SK-N-MC (cell line): ENCODE measurements around the gene MAML1.

Experiments
- DNase-seq: peaks from one replicate; pipeline ENCODE4 v3.0.0-alpha.2; 2011; ENCODE audit warnings: low read depth, low spot score
- H3K27ac ChIP-seq: fragments of 200-600 bp; sonication (generic); 2 replicates; pipeline ENCODE4 v1.5.1; 2016; ENCODE audit warnings: mixed run types
- H3K36me3 ChIP-seq: fragments of 200-600 bp; sonication (generic); 2 replicates; pipeline ENCODE4 v1.6.1; 2017; ENCODE audit warnings: antibody characterized with exemption, low read length, mixed read lengths; ENCODE audit not compliant: insufficient read depth
- H3K4me3 ChIP-seq: fragments of 200-600 bp; sonication (generic); 2 replicates; pipeline ENCODE4 v1.5.1; 2016
- H3K9ac ChIP-seq: fragments of 200-600 bp; sonication (generic); 2 replicates; pipeline ENCODE4 v1.8.0; 2017; ENCODE audit warnings: mixed run types, mixed read lengths; ENCODE audit not compliant: insufficient read length
- H3K9me3 ChIP-seq: fragments of 200-600 bp; sonication (generic); 2 replicates; pipeline ENCODE4 v1.6.1; 2017; ENCODE audit warnings: low read depth, mild to moderate bottlenecking, antibody characterized with exemption, low read length, moderate library complexity, mixed read lengths
- EZH2 ChIP-seq: fragments of 200-600 bp; sonication (generic); IDR thresholded peaks from one replicate; pipeline ENCODE4 v1.6.1; 2017; ENCODE audit warnings: antibody characterized with exemption
- FOXP2 ChIP-seq: optimal IDR thresholded peaks from 2 replicates; pipeline ENCODE3; 2011; ENCODE audit warnings: mild to moderate bottlenecking, moderate library complexity; ENCODE audit not compliant: insufficient read depth; ENCODE audit errors: extremely low read length, control extremely low read depth
- POLR2AphosphoS5 ChIP-seq: IDR thresholded peaks from 2 replicates; pipeline ENCODE4 v1.6.1; 2012; ENCODE audit warnings: mild to moderate bottlenecking, low read depth, low read length, borderline replicate concordance

The MAML1 gene

DNA sequence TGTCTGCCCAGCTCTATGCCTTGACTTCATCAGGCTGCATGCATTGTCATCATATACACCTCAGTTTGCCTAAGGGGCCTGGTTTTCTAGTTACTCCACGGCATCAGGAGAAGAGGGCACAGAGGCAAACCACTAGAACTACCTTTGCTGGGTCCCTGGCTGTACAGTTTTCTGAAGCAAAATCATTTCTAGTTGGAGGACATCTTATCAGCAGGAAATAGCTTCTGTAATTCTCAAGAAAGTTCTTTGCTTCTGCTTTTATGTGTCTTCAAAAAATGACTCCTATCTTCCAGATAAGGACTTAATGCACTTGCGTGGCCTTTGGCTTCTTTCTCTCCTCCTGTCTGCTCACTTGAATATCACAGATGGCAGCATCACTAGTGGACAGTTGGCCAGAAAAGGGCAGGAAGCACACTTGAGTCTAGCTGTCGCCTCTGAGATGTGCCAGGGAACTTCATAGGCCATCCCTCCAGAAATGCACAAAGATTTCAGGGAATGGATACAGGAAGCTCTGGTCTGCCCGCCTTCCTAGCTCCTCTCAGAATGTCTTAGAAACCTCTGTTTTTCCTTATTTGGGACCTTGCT is 38.8 kb downstream of the MAML1 start:
- no peak for TF ChIP-seq FOXP2
- no peak for TF ChIP-seq EZH2
- no peak for TF ChIP-seq POLR2AphosphoS5
- H3K36me3 ChIP-seq: peaks cover 91% of the 10 kb centered on the region

GRCh38 chr5:179772351-179772750 is 39.7 kb downstream of the MAML1 start:
- Histone ChIP-seq H3K9me3 (no peaks in the 10 kb centered on the region), H3K9ac (no peak overlapping the region), H3K4me3 (no peak overlapping the region), H3K27ac (no peak overlapping the region), H3K36me3 (peaks cover 83% of the 10 kb centered on the region)
- no peak for DNase-seq
- TF ChIP-seq POLR2AphosphoS5 (no peak), FOXP2 (no peak), EZH2 (no peak)

More for the DNA sequence above, 38.8 kb downstream of the MAML1 start:
- Histone ChIP-seq H3K4me3 (no peak overlapping the region), H3K9me3 (no peaks in the 10 kb centered on the region), H3K9ac (no peak overlapping the region), H3K27ac (no peak overlapping the region)
- DNase-seq: no peak

DNA sequence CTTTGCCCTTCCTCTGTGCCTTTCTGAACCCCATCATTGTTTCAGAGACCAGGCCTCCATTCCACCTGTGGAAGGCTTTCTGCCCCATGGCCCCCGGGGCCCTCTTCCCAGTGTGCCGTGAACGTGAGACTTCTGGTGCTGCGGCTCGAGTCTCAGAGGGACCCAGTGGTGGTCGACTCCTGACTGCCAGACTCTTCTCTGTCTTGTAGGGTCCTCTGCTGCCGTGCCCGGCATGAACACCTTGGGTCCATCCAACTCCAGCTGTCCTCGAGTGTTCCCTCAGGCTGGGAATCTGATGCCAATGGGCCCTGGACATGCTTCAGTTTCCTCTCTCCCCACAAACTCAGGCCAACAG is 41.0 kb downstream of the MAML1 start:
- TF ChIP-seq POLR2AphosphoS5 (no peak), EZH2 (no peak), FOXP2 (no peak)
- no peaks in the 10 kb centered on the region for H3K9me3 ChIP-seq
- no peak overlapping the region for H3K9ac ChIP-seq
- DNase-seq: no peak
- H3K27ac ChIP-seq: no peak overlapping the region
- H3K4me3 ChIP-seq: no peak overlapping the region
- peaks cover 86% of the 10 kb centered on the region for H3K36me3 ChIP-seq

- no peaks in the 10 kb centered on the region for H3K9me3 ChIP-seq
- H3K27ac ChIP-seq: no peak overlapping the region
- no peak for TF ChIP-seq EZH2
- no peak for TF ChIP-seq FOXP2
- TF ChIP-seq POLR2AphosphoS5: no peak
- peaks cover 81% of the 10 kb centered on the region for H3K36me3 ChIP-seq
- no peak for DNase-seq
- H3K4me3 ChIP-seq: no peak overlapping the region
- no peak overlapping the region for H3K9ac ChIP-seq
These were observed 41.8 kb downstream of the MAML1 start for GRCh38 chr5:179774442-179774841.

DNA sequence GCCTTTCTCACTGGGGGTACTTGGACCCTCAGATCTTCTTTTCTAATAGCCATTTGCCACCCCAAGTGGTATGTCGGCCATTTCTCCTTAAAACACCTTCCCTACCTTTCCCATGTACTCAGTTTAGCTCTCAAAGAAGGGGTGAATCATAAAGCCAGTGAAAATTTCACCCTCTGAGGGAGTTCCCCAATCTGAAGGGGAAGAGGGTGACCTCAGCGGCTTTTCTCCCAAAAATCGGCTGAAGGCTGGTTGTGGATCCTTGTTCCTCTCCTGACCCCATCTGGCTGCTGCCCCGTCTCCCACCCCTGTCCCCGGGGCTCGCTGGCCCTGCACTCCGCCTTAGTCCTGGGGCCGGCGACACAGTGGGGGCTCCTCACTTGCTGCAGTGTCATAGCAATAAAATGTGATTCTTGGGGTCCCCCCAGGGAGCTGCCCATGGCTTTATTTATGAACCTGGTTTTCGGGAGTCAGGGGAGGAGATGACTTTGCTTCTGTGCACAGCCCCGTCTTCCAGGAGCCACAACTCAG is 43.9 kb downstream of the MAML1 start:
- H3K9ac ChIP-seq: no peak overlapping the region
- no peak overlapping the region for H3K4me3 ChIP-seq
- TF ChIP-seq POLR2AphosphoS5 (no peak), EZH2 (no peak), FOXP2 (no peak)
- peaks cover 67% of the 10 kb centered on the region; the same call in 1 of the 2 replicates for H3K36me3 ChIP-seq
- DNase-seq: no peak
- no peaks in the 10 kb centered on the region for H3K9me3 ChIP-seq
- no peak overlapping the region for H3K27ac ChIP-seq

DNA sequence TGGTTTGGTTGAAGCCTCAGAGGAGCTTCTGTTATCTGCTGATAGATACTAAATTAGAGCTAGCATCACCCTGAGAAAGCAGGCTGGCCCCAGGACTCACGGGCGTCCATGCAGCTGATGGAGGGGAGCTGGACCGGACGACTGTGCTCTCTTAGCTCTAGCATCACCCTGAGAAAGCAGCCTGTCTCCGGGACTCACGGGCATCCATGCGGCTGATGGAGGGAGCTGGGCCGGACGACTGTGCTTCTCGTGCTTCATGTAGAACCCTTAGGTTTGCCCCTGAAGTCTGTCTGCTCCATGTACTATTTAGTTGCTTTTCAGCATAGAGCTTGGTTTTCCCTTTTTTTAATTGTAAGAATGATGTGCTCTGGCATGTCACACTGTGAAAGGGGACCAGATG is 44.8 kb downstream of the MAML1 start:
- H3K9ac ChIP-seq: no peak overlapping the region
- no peak for DNase-seq
- TF ChIP-seq POLR2AphosphoS5: no peak
- TF ChIP-seq FOXP2: no peak
- no peak for TF ChIP-seq EZH2
- peaks cover 57% of the 10 kb centered on the region; the same call in 1 of the 2 replicates for H3K36me3 ChIP-seq
- no peak overlapping the region for H3K4me3 ChIP-seq
- H3K27ac ChIP-seq: no peak overlapping the region
- H3K9me3 ChIP-seq: no peaks in the 10 kb centered on the region

- no peak overlapping the region for H3K9ac ChIP-seq
- H3K4me3 ChIP-seq: no peak overlapping the region
- H3K36me3 ChIP-seq: peaks cover 54% of the 10 kb centered on the region; the same call in 1 of the 2 replicates
- DNase-seq: no peak
- H3K27ac ChIP-seq: no peak overlapping the region
- TF ChIP-seq POLR2AphosphoS5 (no peak), FOXP2 (no peak), EZH2 (no peak)
- H3K9me3 ChIP-seq: no peaks in the 10 kb centered on the region
These were observed 45.3 kb downstream of the MAML1 start for GRCh38 chr5:179777909-179778308.

GRCh38 chr5:179778591-179778990 is 46.0 kb downstream of the MAML1 start:
- Histone ChIP-seq H3K9ac (no peak overlapping the region), H3K4me3 (no peak overlapping the region), H3K27ac (no peak overlapping the region), H3K9me3 (no peaks in the 10 kb centered on the region), H3K36me3 (peaks cover 48% of the 10 kb centered on the region; the same call in 1 of the 2 replicates)
- TF ChIP-seq FOXP2 (no peak), EZH2 (no peak), POLR2AphosphoS5 (no peak)
- no peak for DNase-seq
